ENCODE measurements around the gene METTL3.
"Not testable (repeated sequence)": the region's sequence is repeated elsewhere in the genome, so short reads cannot be mapped to it uniquely, and the experiment has no call there.

DNA sequence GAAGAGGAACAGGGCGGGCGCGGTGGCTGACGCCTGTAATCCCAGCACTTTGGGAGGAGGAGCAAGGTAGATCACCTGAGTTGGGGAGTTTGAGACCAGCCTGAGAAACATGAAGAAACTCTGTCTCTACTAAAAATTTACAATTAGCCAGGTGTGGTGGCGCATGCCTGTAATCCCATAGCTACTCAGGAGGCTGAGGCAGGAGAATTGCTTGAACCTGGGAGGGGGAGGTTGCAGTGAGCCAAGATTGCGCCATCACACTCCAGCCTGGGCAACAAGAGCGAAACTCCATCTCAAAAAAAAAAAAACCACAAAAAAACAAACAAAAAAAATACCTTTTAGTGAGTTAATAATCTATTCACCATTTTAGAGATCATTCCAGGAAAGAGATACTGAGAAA is 33.4 kb upstream of the METTL3 start:
- TF ChIP-seq POLR2A (IDR thresholded peaks at IDR 0.05): not testable (repeated sequence)
- TF ChIP-seq, protein P1, sequence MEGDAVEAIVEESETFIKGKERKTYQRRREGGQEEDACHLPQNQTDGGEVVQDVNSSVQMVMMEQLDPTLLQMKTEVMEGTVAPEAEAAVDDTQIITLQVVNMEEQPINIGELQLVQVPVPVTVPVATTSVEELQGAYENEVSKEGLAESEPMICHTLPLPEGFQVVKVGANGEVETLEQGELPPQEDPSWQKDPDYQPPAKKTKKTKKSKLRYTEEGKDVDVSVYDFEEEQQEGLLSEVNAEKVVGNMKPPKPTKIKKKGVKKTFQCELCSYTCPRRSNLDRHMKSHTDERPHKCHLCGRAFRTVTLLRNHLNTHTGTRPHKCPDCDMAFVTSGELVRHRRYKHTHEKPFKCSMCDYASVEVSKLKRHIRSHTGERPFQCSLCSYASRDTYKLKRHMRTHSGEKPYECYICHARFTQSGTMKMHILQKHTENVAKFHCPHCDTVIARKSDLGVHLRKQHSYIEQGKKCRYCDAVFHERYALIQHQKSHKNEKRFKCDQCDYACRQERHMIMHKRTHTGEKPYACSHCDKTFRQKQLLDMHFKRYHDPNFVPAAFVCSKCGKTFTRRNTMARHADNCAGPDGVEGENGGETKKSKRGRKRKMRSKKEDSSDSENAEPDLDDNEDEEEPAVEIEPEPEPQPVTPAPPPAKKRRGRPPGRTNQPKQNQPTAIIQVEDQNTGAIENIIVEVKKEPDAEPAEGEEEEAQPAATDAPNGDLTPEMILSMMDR (IDR thresholded peaks at IDR 0.05): not testable (repeated sequence)

All from breast epithelium (tissue), 3 donors.